B cell (primary cell): ENCODE results near the gene RPS23. TPM values are rescaled to one million over a fixed set of nuclear protein-coding genes. Genes with fewer than 3 reads are reported as not detected.

Source experiments
- ATAC-seq: fragments of 200-7000 bp; cut with Tn5 transposase; one replicate; pipeline ENCODE4 v1.10.0; 2021; ENCODE audit warnings: low read depth, mild to moderate bottlenecking, moderate number of reproducible peaks, moderate library complexity
- CTCF ChIA-PET: fragments of 350-600 bp; sonication (Branson Sonifier 250); formaldehyde crosslinking; loops from one replicate; lab custom pipeline; 2021; ENCODE audit warnings: antibody characterized with exemption, inconsistent platforms; lab: Charles Lee
- POLR2A ChIA-PET: fragments of 350-600 bp; sonication (Branson Sonifier 250); formaldehyde crosslinking; loops from one replicate; lab custom pipeline; 2021; ENCODE audit warnings: antibody characterized with exemption; lab: Charles Lee
- DNase-seq: peaks from one replicate; pipeline ENCODE4 v3.0.0; 2013
- H2AFZ ChIP-seq: 2 replicates; pipeline ENCODE4 v1.6.1; 2012; ENCODE audit warnings: mild to moderate bottlenecking, low read depth, low read length; ENCODE audit not compliant: insufficient read depth, poor library complexity, severe bottlenecking
- H3K27ac ChIP-seq, 2 donors: 1 replicate in 1 of 2; 2 replicates in 1 of 2; pipeline ENCODE4 v1.5.1; 2012 to 2013; ENCODE audit warnings: low read length in 2 of 2, mild to moderate bottlenecking in 2 of 2, moderate library complexity in 1 of 2
- H3K27me3 ChIP-seq, 4 experiments: fragments of 200-600 bp in 1 of 4; sonication (generic) in 1 of 4; replicated peaks in 1 of 4; 1 replicate in 2 of 4; 2 replicates in 2 of 4; pipeline versions ENCODE4 v1.6.1 to v1.7.0; 2013 to 2016; ENCODE audit warnings: low read length in 3 of 4, mild to moderate bottlenecking in 2 of 4, mixed read lengths in 1 of 4, moderate library complexity in 1 of 4; ENCODE audit not compliant: insufficient read depth in 4 of 4, control insufficient read depth in 3 of 4; ENCODE audit errors: control extremely low read depth in 1 of 4
- H3K36me3 ChIP-seq, 2 experiments: replicated peaks in 1 of 2; 1 replicate in 1 of 2; 2 replicates in 1 of 2; pipeline versions ENCODE4 v1.6.1 to v1.7.1; 2013; ENCODE audit warnings: low read length in 1 of 2; ENCODE audit not compliant: insufficient read depth in 2 of 2, control insufficient read depth in 1 of 2; ENCODE audit errors: control extremely low read depth in 1 of 2, extremely low read depth in 1 of 2
- H3K4me1 ChIP-seq, 2 donors: fragments of 200-600 bp in 1 of 2; sonication (generic) in 1 of 2; 1 replicate in 1 of 2; 2 replicates in 1 of 2; pipeline versions ENCODE4 v1.5.1 to v1.6.1; 2013 to 2017; ENCODE audit warnings: low read length in 2 of 2; ENCODE audit not compliant: control insufficient read depth in 2 of 2, insufficient read depth in 2 of 2
- H3K4me2 ChIP-seq: replicated peaks from 2 replicates; pipeline ENCODE3; 2012; ENCODE audit warnings: mild to moderate bottlenecking, low read depth, low read length; ENCODE audit not compliant: poor library complexity, severe bottlenecking
- H3K4me3 ChIP-seq, 5 experiments: fragments of 200-600 bp in 1 of 5; sonication (generic) in 1 of 5; 1 replicate in 3 of 5; 2 replicates in 2 of 5; pipeline versions ENCODE4 v1.5.1 to v1.7.0; 2011 to 2016; ENCODE audit warnings: low read length in 4 of 5, mild to moderate bottlenecking in 4 of 5, low read depth in 2 of 5, control low read depth in 1 of 5, moderate library complexity in 1 of 5; ENCODE audit not compliant: insufficient read depth in 1 of 5; ENCODE audit errors: control extremely low read depth in 1 of 5, extremely low read depth in 1 of 5
- H3K79me2 ChIP-seq: fragments of 200-600 bp; sonication (generic); one replicate; pipeline ENCODE4 v1.6.0; 2016; ENCODE audit warnings: low read length; ENCODE audit not compliant: control insufficient read depth, insufficient read depth
- H3K9ac ChIP-seq: fragments of 200-600 bp; sonication (generic); 2 replicates; pipeline ENCODE4 v1.6.1; 2017; ENCODE audit warnings: mild to moderate bottlenecking, low read length, moderate library complexity
- H3K9me3 ChIP-seq, 3 donors: one replicate each; pipeline versions ENCODE4 v1.6.1 to v1.7.1; 2013; ENCODE audit warnings: low read length in 2 of 3; ENCODE audit not compliant: control insufficient read depth in 2 of 3, insufficient read depth in 1 of 3; ENCODE audit errors: control extremely low read depth in 1 of 3
- H4K20me1 ChIP-seq: 2 replicates; pipeline ENCODE4 v1.6.0; 2012; ENCODE audit warnings: mild to moderate bottlenecking, low read length; ENCODE audit not compliant: insufficient read depth, control insufficient read depth, poor library complexity, severe bottlenecking
- H3K27ac Mint-ChIP-seq: one replicate; pipeline ENCODE4 v1.8.0; 2021; ENCODE audit warnings: mixed read lengths
- H3K27me3 Mint-ChIP-seq: one replicate; pipeline ENCODE4 v1.8.0; 2021; ENCODE audit warnings: mixed read lengths
- H3K4me1 Mint-ChIP-seq: one replicate; pipeline ENCODE4 v1.8.0; 2021; ENCODE audit warnings: mixed read lengths
- H3K4me3 Mint-ChIP-seq: one replicate; pipeline ENCODE4 v1.8.0; 2021; ENCODE audit warnings: mixed read lengths
- H3K9me3 Mint-ChIP-seq: one replicate; pipeline ENCODE4 v1.8.0; 2022; ENCODE audit warnings: mixed read lengths; ENCODE audit not compliant: insufficient read depth
- CTCF ChIP-seq: fragments of 200-600 bp; IDR thresholded peaks from one replicate; pipeline ENCODE4 v1.8.0; 2022; ENCODE audit warnings: antibody characterized with exemption, mild to moderate bottlenecking
- EZH2 ChIP-seq: IDR thresholded peaks from 2 replicates; pipeline ENCODE4 v1.6.1; 2012; ENCODE audit warnings: borderline replicate concordance, low read depth, mild to moderate bottlenecking, moderate library complexity, low read length; ENCODE audit not compliant: insufficient read depth, poor library complexity, severe bottlenecking
- WGBS: methylation state at CpG from one replicate; pipeline ENCODE4 v1.1.5; 2013; ENCODE audit warnings: missing lambda C conversion rate; ENCODE audit not compliant: insufficient coverage; 5-methylcytosine and 5-hydroxymethylcytosine counted together
- intact Hi-C: fragments of 100-400 bp; cut with micrococcal nuclease; formaldehyde crosslinking; loops from one replicate; pipeline ENCODE4 v1.10.0; 2022
- polyA plus RNA-seq: library from polyadenylated mRNA; depleted of rRNA; stranded (reverse); fragments of >200 nt; gene quantifications from 2 replicates; pipeline ENCODE4 v1.2.3, GENCODE V29; 2012
- total RNA-seq, 2 donors: library from RNA; stranded (reverse); fragments of 120-200 nt in 1 of 2; gene quantifications; 1 replicate in 1 of 2; 2 replicates in 1 of 2; pipeline versions ENCODE4 v1.2.3 to v1.2.4, GENCODE V29; 2013 to 2022

RPS23 gene
- total and polyA plus RNA-seq, 2 donors (not counting 1 experiment from before 2014, with no cell fraction given) = 3,420 to 9,595 TPM

GRCh38 chr5:82287625-82288024, 9.5 kb upstream of the RPS23 start:
- H3K4me1 ChIP-seq = no peaks in the 10 kb centered on the region
- H3K27me3 Mint-ChIP-seq = no peaks in the 10 kb centered on the region
- intact Hi-C loops = no loop called here

GRCh38 chr5:82285206-82285605, 7.1 kb upstream of the RPS23 start:
- Mint-ChIP-seq H3K27me3 (no peaks in the 10 kb centered on the region), H3K4me1 (no peaks in the 10 kb centered on the region), H3K4me3 (no peak overlapping the region), H3K27ac (no peak overlapping the region), H3K9me3 (no peaks in the 10 kb centered on the region)
- ATAC-seq (no peak), DNase-seq (no peak)
- Histone ChIP-seq H3K27me3 (no peaks in the 10 kb centered on the region), H3K4me2 (no peak overlapping the region), H3K36me3 (no peaks in the 10 kb centered on the region), H3K4me1 (no peaks in the 10 kb centered on the region), H3K79me2 (no peaks in the 10 kb centered on the region), H4K20me1 (no peaks in the 10 kb centered on the region), H3K4me3 (no peak overlapping the region), H3K9me3 (no peaks in the 10 kb centered on the region), H2AFZ (no peak overlapping the region), H3K9ac (no peak overlapping the region), H3K27ac (no peak overlapping the region)
- 97% methylated on average over 5 of the region's 6 CpGs for WGBS
- intact Hi-C loops = no loop called here
- ChIA-PET POLR2A (no interaction called here), CTCF (no interaction called here)
- no peak for TF ChIP-seq CTCF
- TF ChIP-seq EZH2 = no peak

More at GRCh38 chr5:82287625-82288024, 9.5 kb upstream of the RPS23 start:
- Histone ChIP-seq H3K36me3 (no peaks in the 10 kb centered on the region), H3K4me3 (no peak overlapping the region), H3K9ac (no peak overlapping the region), H3K27ac (no peak overlapping the region), H3K4me2 (no peak overlapping the region), H3K79me2 (no peaks in the 10 kb centered on the region), H3K27me3 (no peaks in the 10 kb centered on the region), H4K20me1 (no peaks in the 10 kb centered on the region), H3K9me3 (no peaks in the 10 kb centered on the region), H2AFZ (no peak overlapping the region)
- DNase-seq = no peak
- Mint-ChIP-seq H3K9me3 (no peaks in the 10 kb centered on the region), H3K4me3 (no peak overlapping the region), H3K27ac (no peak overlapping the region), H3K4me1 (no peaks in the 10 kb centered on the region)
- ChIA-PET CTCF (no interaction called here), POLR2A (interaction anchor here (0.8 kb wide), 1 partner anchor 550 kb away, joined by 5 read pairs; no protein-coding TSS in a partner anchor)
- no peak for TF ChIP-seq CTCF
- no peak for TF ChIP-seq EZH2
- no peak for ATAC-seq
- 100% methylated on average over 1 of the region's 3 CpGs for WGBS
